ENCODE data around the gene NEB. TPM values are rescaled to one million over a fixed set of nuclear protein-coding genes. Genes with fewer than 3 reads are reported as not detected.
A peak's percentile ranks its signal among the peaks of the same experiment; 100 is the strongest.

The NEB gene, protein sequence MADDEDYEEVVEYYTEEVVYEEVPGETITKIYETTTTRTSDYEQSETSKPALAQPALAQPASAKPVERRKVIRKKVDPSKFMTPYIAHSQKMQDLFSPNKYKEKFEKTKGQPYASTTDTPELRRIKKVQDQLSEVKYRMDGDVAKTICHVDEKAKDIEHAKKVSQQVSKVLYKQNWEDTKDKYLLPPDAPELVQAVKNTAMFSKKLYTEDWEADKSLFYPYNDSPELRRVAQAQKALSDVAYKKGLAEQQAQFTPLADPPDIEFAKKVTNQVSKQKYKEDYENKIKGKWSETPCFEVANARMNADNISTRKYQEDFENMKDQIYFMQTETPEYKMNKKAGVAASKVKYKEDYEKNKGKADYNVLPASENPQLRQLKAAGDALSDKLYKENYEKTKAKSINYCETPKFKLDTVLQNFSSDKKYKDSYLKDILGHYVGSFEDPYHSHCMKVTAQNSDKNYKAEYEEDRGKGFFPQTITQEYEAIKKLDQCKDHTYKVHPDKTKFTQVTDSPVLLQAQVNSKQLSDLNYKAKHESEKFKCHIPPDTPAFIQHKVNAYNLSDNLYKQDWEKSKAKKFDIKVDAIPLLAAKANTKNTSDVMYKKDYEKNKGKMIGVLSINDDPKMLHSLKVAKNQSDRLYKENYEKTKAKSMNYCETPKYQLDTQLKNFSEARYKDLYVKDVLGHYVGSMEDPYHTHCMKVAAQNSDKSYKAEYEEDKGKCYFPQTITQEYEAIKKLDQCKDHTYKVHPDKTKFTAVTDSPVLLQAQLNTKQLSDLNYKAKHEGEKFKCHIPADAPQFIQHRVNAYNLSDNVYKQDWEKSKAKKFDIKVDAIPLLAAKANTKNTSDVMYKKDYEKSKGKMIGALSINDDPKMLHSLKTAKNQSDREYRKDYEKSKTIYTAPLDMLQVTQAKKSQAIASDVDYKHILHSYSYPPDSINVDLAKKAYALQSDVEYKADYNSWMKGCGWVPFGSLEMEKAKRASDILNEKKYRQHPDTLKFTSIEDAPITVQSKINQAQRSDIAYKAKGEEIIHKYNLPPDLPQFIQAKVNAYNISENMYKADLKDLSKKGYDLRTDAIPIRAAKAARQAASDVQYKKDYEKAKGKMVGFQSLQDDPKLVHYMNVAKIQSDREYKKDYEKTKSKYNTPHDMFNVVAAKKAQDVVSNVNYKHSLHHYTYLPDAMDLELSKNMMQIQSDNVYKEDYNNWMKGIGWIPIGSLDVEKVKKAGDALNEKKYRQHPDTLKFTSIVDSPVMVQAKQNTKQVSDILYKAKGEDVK (N-terminal part only)
- total RNA-seq (2022) (0.33 and 1.2 TPM in 2 replicates), Bru-seq, nascent RNA (percentile 29 among the genes with signal in this experiment), BruChase-seq, experiment 1, labeled RNA remaining after a 6-hour chase (percentile 43 among the genes with signal in this experiment), BruChase-seq, experiment 2, labeled RNA remaining after a 2-hour chase (percentile 30 among the genes with signal in this experiment)
- long read RNA-seq, partial matches to known transcripts = 0 of 1 reads
- long read RNA-seq, other reads (novel, unspliced or antisense) = 1 of 1 reads

GRCh38 chr2:151733771-151734672 lies at the start of gene NEB:
Gene NEB (minus strand): TSS chr2:151734476. CDS start chr2:151733156, 1,320 bp downstream.
- POLR2A ChIA-PET = interaction anchor here (1.0 kb wide), 1 partner anchor 9 kb away, joined by 3 read pairs; no protein-coding TSS in a partner anchor
- CTCF ChIA-PET = no interaction called here
- TF ChIP-seq, protein P1, sequence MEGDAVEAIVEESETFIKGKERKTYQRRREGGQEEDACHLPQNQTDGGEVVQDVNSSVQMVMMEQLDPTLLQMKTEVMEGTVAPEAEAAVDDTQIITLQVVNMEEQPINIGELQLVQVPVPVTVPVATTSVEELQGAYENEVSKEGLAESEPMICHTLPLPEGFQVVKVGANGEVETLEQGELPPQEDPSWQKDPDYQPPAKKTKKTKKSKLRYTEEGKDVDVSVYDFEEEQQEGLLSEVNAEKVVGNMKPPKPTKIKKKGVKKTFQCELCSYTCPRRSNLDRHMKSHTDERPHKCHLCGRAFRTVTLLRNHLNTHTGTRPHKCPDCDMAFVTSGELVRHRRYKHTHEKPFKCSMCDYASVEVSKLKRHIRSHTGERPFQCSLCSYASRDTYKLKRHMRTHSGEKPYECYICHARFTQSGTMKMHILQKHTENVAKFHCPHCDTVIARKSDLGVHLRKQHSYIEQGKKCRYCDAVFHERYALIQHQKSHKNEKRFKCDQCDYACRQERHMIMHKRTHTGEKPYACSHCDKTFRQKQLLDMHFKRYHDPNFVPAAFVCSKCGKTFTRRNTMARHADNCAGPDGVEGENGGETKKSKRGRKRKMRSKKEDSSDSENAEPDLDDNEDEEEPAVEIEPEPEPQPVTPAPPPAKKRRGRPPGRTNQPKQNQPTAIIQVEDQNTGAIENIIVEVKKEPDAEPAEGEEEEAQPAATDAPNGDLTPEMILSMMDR (IDR thresholded peaks at IDR 0.05; ENCODE audit: unreplicated experiment) = no peak
- Mint-ChIP-seq H3K27me3 (ENCODE audit: insufficient read depth, unreplicated experiment) (no peaks in the 10 kb centered on the region), H3K9me3 (ENCODE audit: unreplicated experiment) (no peaks in the 10 kb centered on the region), H3K4me3 (ENCODE audit: unreplicated experiment) (no peak within 1 kb of the TSS), H3K36me3 (ENCODE audit: insufficient read depth, unreplicated experiment) (no peaks in the 10 kb centered on the region), H3K27ac (ENCODE audit: low read depth, unreplicated experiment) (no peak within 1 kb of the TSS), H3K4me1 (ENCODE audit: insufficient read depth, unreplicated experiment) (no peaks in the 10 kb centered on the region)
- no peak for DNase-seq (ENCODE audit: unreplicated experiment)
- intact Hi-C loops (cut with micrococcal nuclease) = no loop called here
- no TSS peak for BruUV-seq (replicated peaks)

- no peaks in the 10 kb centered on the region for H3K9me3 Mint-ChIP-seq (ENCODE audit: unreplicated experiment)
- BruUV-seq (replicated peaks) = no TSS peak
- intact Hi-C loops (cut with micrococcal nuclease) = loop anchor here (10.0 kb wide), 1 partner anchor 242 kb away; no protein-coding TSS in a partner anchor
- H3K27ac Mint-ChIP-seq (ENCODE audit: low read depth, unreplicated experiment) = peak overlapping the region; percentile 61
- no peak overlapping the region for H3K4me3 Mint-ChIP-seq (ENCODE audit: unreplicated experiment)
- no peak for DNase-seq (ENCODE audit: unreplicated experiment)
- peaks cover 6% of the 10 kb centered on the region for H3K4me1 Mint-ChIP-seq (ENCODE audit: insufficient read depth, unreplicated experiment)
- CTCF ChIA-PET = interaction anchor here (0.6 to 1.1 kb wide), 4 partner anchors 146 to 420 kb away, joined by 3 to 4 read pairs (median 3); no protein-coding TSS in a partner anchor
- TF ChIP-seq, protein P1 (IDR thresholded peaks at IDR 0.05; ENCODE audit: unreplicated experiment) = no peak
- no peaks in the 10 kb centered on the region for H3K27me3 Mint-ChIP-seq (ENCODE audit: insufficient read depth, unreplicated experiment)
- POLR2A ChIA-PET = no interaction called here
- H3K36me3 Mint-ChIP-seq (ENCODE audit: insufficient read depth, unreplicated experiment) = peaks cover 15% of the 10 kb centered on the region
Measured at GRCh38 chr2:151783133-151783520, 48.9 kb upstream of the NEB start.

DNA sequence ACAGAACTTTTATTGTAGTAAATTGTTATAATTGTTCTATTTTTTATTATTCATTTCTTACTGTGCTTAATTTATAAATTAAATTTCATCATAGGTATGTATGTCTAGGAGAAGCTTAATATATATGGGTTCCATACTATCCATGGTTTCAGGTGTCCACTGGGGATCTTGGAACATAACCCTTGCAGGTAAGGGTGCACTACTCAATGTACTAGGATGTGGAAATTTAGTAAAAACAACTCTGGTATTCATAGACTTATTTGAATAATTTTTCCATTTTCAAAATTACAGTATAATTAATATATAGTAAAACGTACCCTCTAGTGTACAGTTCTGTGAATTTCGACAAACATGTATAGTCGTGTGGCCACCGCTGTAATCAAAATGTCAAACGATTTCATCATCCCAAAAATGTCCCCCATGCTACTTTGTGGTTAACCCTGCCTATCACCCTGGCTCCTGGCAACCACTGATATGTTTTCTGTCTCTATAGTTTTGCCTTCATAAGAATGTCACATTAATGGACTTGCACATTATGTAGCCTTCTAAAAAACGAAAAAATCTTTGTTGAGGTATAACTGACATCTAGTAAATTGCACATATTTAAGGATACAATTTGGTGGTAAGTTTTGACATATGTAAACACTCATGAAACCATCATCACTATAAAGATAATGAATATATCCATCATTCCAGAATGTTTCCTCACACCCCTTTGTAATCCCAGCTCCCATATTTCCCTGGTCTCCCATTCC lies 48.3 kb upstream of the NEB start:
- Mint-ChIP-seq H3K4me1 (ENCODE audit: insufficient read depth, unreplicated experiment) (peaks cover 6% of the 10 kb centered on the region), H3K27ac (ENCODE audit: low read depth, unreplicated experiment) (peak overlapping the region; percentile 61), H3K27me3 (ENCODE audit: insufficient read depth, unreplicated experiment) (no peaks in the 10 kb centered on the region), H3K4me3 (ENCODE audit: unreplicated experiment) (no peak overlapping the region), H3K36me3 (ENCODE audit: insufficient read depth, unreplicated experiment) (peaks cover 15% of the 10 kb centered on the region), H3K9me3 (ENCODE audit: unreplicated experiment) (no peaks in the 10 kb centered on the region)
- no peak for DNase-seq (ENCODE audit: unreplicated experiment)
- intact Hi-C loops (cut with micrococcal nuclease) = loop anchor here (10.0 kb wide), 1 partner anchor 242 kb away; no protein-coding TSS in a partner anchor
- ChIA-PET POLR2A (no interaction called here), CTCF (interaction anchor here (0.6 to 0.7 kb wide), 2 partner anchors 243 to 419 kb away, joined by 3 to 4 read pairs; no protein-coding TSS in a partner anchor)
- TF ChIP-seq, protein P1 (IDR thresholded peaks at IDR 0.05; ENCODE audit: unreplicated experiment) = no peak
- no TSS peak for BruUV-seq (replicated peaks)
